NCI-H82 (cell line): ENCODE results near the gene LPP.

ENCODE experiments used
- DNase-seq: peaks from one replicate; lab custom pipeline; 2025; lab: John Stamatoyannopoulos, UW

Gene LPP

DNA sequence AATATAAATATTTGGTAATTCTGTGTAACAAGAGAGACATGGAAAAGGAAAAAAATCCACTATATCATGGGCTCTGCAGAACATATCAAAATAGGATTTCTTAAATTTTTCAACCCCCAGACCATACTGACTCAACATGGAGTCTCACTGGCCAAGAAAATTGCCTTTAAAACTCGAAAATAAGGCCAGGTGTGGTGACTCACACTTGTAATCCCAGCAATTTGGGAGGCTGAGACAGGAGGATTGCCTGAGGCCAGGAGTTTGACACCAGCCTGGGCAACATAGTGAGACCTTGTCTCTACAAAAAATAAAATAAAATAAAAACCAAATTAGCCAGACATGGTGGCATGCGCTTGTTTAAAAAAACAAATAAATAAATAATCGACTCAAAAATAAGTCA, 723.4 kb downstream of the LPP start:
- no peak for DNase-seq

DNA sequence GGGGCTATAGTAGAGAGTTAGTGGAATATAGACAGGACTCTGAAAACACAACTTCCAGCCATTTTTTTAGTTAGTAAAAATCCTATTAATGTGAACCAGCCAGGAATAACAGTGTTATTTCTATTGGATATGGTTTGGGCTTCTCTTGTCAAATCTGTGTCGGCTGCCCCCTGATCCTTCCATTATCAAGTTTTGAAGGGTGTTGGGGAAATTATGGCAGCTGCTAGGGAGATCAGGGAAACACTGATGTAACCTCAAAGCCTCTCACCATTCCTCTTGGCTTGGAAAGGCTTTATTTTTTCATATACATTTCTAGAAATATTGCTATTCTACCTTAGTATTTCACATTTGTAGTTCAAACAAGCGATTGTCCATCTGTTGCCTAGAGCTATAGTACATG, 724.1 kb downstream of the LPP start:
- DNase-seq = no peak

- no peak for DNase-seq
These were observed 728.1 kb downstream of the LPP start for GRCh38 chr3:188881954-188882641.

- DNase-seq = no peak
These were observed 730.5 kb downstream of the LPP start for GRCh38 chr3:188884299-188885043.

- DNase-seq = no peak
These were observed 734.5 kb downstream of the LPP start for GRCh38 chr3:188888321-188889053.

DNA sequence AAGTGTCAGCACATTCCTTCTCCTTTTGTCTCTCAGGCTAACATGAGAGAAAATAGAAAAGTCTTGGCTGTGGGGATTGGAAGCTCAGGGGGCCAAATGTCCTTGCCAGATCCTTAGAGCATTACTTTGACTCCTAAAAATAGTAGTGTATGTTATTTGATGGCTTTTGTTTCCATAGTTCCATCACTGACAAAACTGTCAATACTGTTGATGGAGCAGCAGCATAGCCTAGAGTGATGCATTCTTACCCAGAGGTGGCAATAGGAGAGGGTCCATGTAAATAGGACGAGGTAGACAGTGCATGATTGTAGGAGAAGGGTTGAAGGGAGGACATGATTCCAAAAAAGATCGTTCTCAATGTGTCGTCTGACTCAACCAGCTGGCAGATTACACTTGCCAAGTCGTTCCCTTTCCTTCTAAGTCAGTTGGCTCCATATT, 735.1 kb downstream of the LPP start:
- DNase-seq = no peak

GRCh38 chr3:188890572-188891270, 736.8 kb downstream of the LPP start:
- no peak for DNase-seq

DNA sequence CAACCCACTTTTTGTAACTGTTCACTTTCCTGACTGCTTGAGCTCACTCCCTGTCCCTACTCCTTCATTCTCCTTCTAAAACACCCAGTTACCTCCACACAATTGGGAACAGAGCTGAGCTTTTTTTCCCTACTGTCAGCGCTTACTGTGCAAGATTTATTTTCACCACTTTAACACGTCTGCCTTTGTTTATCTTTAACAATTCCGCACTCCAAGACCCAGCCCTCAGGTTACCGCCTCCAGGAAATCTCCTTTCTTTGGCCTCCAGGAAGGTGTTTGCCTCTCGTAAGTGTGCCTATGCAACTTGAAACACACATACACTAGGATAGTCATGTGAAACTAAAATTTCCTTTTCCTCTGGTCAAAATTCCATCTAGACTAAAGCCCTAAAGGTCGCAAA, 745.9 kb downstream of the LPP start:
- no peak for DNase-seq

GRCh38 chr3:188900421-188900951, 746.5 kb downstream of the LPP start:
- DNase-seq = no peak

DNA sequence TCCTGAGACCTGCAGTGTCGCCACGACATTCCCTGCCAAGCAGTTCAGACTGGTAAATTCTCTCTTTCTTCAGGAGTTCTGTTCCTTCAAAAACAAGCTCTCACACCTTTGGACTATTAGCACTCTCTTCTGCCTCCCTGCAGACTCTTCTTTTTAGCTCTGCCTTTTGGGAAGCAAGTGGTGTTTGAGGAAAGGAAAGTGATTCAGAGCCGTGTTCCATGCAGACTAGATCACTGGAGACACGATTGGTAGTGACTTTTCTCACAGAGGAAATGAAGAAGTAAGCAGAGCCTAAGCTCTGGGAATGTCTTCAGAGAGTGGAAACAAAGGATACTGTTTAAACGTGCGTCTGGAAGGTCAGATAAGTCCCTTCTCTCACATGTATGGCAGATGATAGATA, 747.2 kb downstream of the LPP start:
- DNase-seq = no peak

- no peak for DNase-seq
These were observed 747.8 kb downstream of the LPP start for GRCh38 chr3:188901671-188902287.

DNA sequence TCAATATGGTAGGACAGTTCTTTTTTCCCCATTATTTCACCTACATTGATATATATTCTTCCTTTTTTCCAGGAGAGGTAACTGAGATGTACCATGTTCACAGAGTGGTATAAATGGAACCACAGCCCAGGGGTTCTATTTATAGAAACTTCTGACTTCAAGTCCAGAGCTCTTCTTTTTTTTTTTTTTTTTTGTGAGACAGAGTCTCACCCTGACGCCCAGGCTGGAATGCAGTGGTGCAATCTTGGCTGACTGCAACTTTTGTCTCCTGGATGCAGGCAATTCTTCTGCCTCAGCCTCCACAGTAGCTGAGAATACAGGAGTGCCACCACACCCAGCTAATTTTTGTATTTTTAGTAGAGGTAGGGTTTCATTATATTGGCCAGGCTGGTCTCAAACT, 750.7 kb downstream of the LPP start:
- DNase-seq = no peak

- no peak for DNase-seq
These were observed 751.6 kb downstream of the LPP start for GRCh38 chr3:188905547-188905946.

GRCh38 chr3:188906236-188906635, 752.3 kb downstream of the LPP start:
- no peak for DNase-seq

DNA sequence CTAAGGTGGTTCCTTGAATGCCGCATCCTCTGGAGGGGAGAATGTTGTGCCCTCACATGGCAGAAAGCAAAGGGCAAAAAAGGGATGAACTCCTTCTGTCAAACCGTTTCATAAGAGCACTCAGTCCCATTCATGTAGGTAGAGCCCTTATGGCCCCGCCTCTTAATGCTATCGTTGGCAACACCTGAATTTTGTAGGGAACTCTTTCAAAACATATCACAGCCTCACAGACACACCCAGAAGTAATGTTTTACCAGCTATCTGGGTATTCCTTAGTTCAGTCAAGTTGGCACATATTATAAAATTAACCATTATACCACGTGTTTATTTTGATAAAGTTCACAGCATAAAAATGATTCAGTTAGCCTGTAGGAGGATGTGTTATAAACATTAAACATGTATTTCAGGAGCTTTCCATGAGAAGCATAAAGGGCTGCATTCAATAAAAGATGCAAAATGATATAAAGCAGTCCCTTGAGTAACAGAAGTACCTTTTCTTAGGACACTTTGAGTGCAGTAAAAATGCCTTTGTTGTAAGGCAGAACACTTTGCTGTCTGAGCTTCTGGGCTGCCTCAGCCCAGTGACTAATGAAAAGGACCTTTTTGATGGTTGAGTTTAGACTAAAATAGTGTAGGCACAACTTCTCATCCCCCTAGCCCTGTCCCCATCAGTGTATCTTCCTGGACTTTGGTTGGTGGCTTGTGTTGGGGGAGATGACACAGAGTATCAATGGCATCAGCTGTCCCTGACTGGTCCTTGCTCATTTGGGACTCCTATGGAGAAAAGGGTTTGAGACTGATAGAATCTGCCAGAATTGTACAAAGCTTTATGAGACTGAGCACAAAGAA, 754.3 kb downstream of the LPP start:
- no peak for DNase-seq

- peak; percentile 15 for DNase-seq
These were observed 757.3 kb downstream of the LPP start for GRCh38 chr3:188911026-188911850.

- DNase-seq = no peak
These were observed 759.1 kb downstream of the LPP start for GRCh38 chr3:188913084-188913483.

DNA sequence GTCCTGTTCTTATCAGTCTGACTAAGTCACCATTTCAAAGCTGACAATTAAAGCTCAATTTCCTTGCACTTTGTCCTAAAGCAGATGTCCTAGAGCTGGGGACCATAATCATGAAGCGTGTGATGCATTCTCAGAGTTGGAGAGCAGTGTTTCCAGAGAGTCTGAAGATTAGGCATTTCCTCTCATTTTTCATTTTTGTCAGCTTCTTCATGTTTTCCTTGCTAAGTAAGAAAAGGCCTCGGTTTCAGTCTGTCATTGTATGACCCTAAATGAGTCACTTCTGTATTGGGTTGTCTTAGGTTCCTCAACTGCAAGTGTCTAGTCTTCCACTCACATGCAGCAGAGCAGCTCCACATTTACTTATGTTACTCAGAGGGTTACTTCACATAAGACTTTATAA, 760.6 kb downstream of the LPP start:
- DNase-seq = no peak

GRCh38 chr3:188915127-188915526, 761.2 kb downstream of the LPP start:
- DNase-seq = no peak

DNA sequence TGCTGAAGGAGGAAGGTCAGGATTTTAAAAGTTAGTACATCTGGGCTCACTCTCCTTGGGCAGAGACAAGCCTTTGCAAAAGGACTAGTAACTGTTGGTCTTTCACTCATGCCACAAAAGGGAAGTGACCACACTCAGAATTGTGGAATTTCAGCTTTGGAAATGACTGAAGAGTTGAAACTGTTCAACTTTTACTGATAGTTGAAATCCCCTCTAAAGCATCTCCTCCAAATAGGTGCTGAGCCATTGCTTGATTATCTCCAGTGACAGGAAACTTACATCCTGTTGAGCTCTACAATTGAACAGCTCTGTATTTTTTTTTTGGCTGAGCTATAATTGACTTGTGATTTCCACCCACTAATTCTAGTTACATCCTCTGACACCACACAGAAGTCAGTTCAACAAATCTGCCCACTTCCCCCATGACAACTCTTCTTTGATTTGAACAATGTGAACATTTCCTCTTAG, 763.0 kb downstream of the LPP start:
- DNase-seq = no peak
